ENCODE results near the gene LCLAT1. TPM values are rescaled to one million over a fixed set of nuclear protein-coding genes. Genes with fewer than 3 reads are reported as not detected.
A peak's percentile ranks its signal among the peaks of the same experiment; 100 is the strongest.

The LCLAT1 gene
- total and polyA plus RNA-seq, 2 of the 4 experiments (the other 2 are of a cell fraction) = 7.5 to 11.5 TPM

GRCh38 chr2:30643674-30644073 is 196.6 kb downstream of the LCLAT1 start:
- no peak overlapping the region for H4K8ac ChIP-seq (ENCODE audit: low read depth in 2 of 2, low read length in 2 of 2)
- H2BK15ac ChIP-seq (ENCODE audit: low read depth, low read length) = no peak overlapping the region
- no peak overlapping the region for H3K4me3 ChIP-seq (ENCODE audit: insufficient read depth, low read depth, low read length)
- no peak overlapping the region for H3K4ac ChIP-seq (ENCODE audit: low read depth, low read length)
- in situ Hi-C loops (cut with MboI; ENCODE audit: low sequenced_read_pairs) = no loop called here
- no peak overlapping the region for H3K27ac ChIP-seq (ENCODE audit: insufficient read depth, low read length)
- ChIA-PET POLR2A (ENCODE audit: unreplicated experiment) (no interaction called here), CTCF (no interaction called here)
- H3K14ac ChIP-seq (replicated peaks; ENCODE audit: low read depth, low read length) = no peak overlapping the region
- BruUV-seq (replicated peaks) = no TSS peak
- H3K4me2 ChIP-seq (ENCODE audit: low read depth, low read length) = peak overlapping the region; percentile 37; the same call in 1 of the 2 replicates
- TF ChIP-seq RCOR1 (IDR thresholded peaks at IDR 0.05; ENCODE audit: insufficient replicate concordance, low read length) = no peak
- TF ChIP-seq RFX5 (IDR thresholded peaks at IDR 0.05; ENCODE audit: low read depth, low read length) = no peak
- TF ChIP-seq NFE2L2 (IDR thresholded peaks at IDR 0.05; ENCODE audit: low read depth, low read length) = no peak
- TF ChIP-seq, protein P1, sequence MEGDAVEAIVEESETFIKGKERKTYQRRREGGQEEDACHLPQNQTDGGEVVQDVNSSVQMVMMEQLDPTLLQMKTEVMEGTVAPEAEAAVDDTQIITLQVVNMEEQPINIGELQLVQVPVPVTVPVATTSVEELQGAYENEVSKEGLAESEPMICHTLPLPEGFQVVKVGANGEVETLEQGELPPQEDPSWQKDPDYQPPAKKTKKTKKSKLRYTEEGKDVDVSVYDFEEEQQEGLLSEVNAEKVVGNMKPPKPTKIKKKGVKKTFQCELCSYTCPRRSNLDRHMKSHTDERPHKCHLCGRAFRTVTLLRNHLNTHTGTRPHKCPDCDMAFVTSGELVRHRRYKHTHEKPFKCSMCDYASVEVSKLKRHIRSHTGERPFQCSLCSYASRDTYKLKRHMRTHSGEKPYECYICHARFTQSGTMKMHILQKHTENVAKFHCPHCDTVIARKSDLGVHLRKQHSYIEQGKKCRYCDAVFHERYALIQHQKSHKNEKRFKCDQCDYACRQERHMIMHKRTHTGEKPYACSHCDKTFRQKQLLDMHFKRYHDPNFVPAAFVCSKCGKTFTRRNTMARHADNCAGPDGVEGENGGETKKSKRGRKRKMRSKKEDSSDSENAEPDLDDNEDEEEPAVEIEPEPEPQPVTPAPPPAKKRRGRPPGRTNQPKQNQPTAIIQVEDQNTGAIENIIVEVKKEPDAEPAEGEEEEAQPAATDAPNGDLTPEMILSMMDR (conservative IDR thresholded peaks at IDR 0.05; ENCODE audit: low read depth, low read length) = no peak
- no peak for TF ChIP-seq MXI1 (IDR thresholded peaks at IDR 0.05; ENCODE audit: borderline replicate concordance, low read depth, low read length)
- TF ChIP-seq, protein P2, sequence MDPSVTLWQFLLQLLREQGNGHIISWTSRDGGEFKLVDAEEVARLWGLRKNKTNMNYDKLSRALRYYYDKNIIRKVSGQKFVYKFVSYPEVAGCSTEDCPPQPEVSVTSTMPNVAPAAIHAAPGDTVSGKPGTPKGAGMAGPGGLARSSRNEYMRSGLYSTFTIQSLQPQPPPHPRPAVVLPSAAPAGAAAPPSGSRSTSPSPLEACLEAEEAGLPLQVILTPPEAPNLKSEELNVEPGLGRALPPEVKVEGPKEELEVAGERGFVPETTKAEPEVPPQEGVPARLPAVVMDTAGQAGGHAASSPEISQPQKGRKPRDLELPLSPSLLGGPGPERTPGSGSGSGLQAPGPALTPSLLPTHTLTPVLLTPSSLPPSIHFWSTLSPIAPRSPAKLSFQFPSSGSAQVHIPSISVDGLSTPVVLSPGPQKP (IDR thresholded peaks at IDR 0.05; ENCODE audit: borderline replicate concordance, low read depth, low read length) = no peak
- no peak for TF ChIP-seq MAZ (IDR thresholded peaks at IDR 0.05; ENCODE audit: borderline replicate concordance, low read depth, low read length)
- no peak for TF ChIP-seq SMC3 (IDR thresholded peaks at IDR 0.05; ENCODE audit: low read depth, low read length)
- no peak for TF ChIP-seq POLR2A (IDR thresholded peaks at IDR 0.05; ENCODE audit: low read depth, low read length)
- TF ChIP-seq BHLHE40 (IDR thresholded peaks at IDR 0.05; ENCODE audit: low read depth, low read length) = no peak
- TF ChIP-seq CEBPB (IDR thresholded peaks at IDR 0.05; ENCODE audit: low read depth, low read length) = no peak
- TF ChIP-seq FOS (IDR thresholded peaks at IDR 0.05; ENCODE audit: low read depth, low read length) = no peak
- no peak for TF ChIP-seq CHD1 (IDR thresholded peaks at IDR 0.05; ENCODE audit: low read depth, low read length)
- no peak for TF ChIP-seq MAFK (IDR thresholded peaks at IDR 0.05; ENCODE audit: low read depth, low read length)
- H2BK20ac ChIP-seq (ENCODE audit: low read depth, low read length) = no peak overlapping the region
- H3K18ac ChIP-seq (ENCODE audit: low read depth, low read length) = no peak overlapping the region
- intact Hi-C loops (cut with micrococcal nuclease) = no loop called here
- H3K56ac ChIP-seq (ENCODE audit: extremely low read depth, insufficient read depth, low read length) = no peak overlapping the region
- peaks cover 8% of the 10 kb centered on the region for H3K9me1 ChIP-seq (ENCODE audit: insufficient read depth, low read length)
- H4K91ac ChIP-seq (ENCODE audit: insufficient read depth, low read depth, low read length) = no peak overlapping the region
- H3K27me3 ChIP-seq (ENCODE audit: control insufficient read depth, insufficient read depth, low read length) = no peaks in the 10 kb centered on the region
- H3K36me3 ChIP-seq (ENCODE audit: control insufficient read depth, insufficient read depth, low read length) = peaks cover 5% of the 10 kb centered on the region
- H3K9me3 ChIP-seq (ENCODE audit: control insufficient read depth, insufficient read depth, low read length) = no peaks in the 10 kb centered on the region
- WGBS, 2 experiments (ENCODE audit: extremely low coverage in 2 of 2, insufficient read length in 1 of 2) = 33% methylated on average over 1 of the region's 3 CpGs; no CpG with 5 or more reads in 1 of the 2 experiments
- dilution Hi-C loops (cut with HindIII; ENCODE audit: low sequenced_read_pairs, unreplicated experiment) = no loop called here
- no peak overlapping the region for H2AK5ac ChIP-seq (ENCODE audit: low read depth, low read length)
- ATAC-seq (ENCODE audit: low read depth) (peak; percentile 35; the same call in 1 of the 2 replicates), DNase-seq (no peak)
- no peak overlapping the region for H4K5ac ChIP-seq (ENCODE audit: low read depth, low read length)
- no peak overlapping the region for H2BK120ac ChIP-seq (ENCODE audit: low read depth, low read length)
- 0 out of 2 replicates have a peak, but pooled peaks cover 3% of the 10 kb centered on the region for H3K4me1 ChIP-seq (ENCODE audit: control insufficient read depth, insufficient read depth, low read length)
- H2BK5ac ChIP-seq (ENCODE audit: low read depth, low read length, poor library complexity, severe bottlenecking) = no peak overlapping the region
- H3K79me1 ChIP-seq (ENCODE audit: low read depth in 1 of 2, low read length in 2 of 2) = peaks cover 0 to 5% of the 10 kb centered on the region in 2 experiments; a peak in 1 of 4 replicates
- no peak overlapping the region for H2AFZ ChIP-seq (replicated peaks; ENCODE audit: low read length, poor library complexity)
- no peak overlapping the region for H2AK9ac ChIP-seq (replicated peaks; ENCODE audit: low read depth, low read length, poor library complexity)
- no peak overlapping the region for H3K23ac ChIP-seq (ENCODE audit: low read depth, low read length)
- no peaks in the 10 kb centered on the region for H4K20me1 ChIP-seq (ENCODE audit: insufficient read depth, low read length)
- H3K9ac ChIP-seq (ENCODE audit: low read depth, low read length) = no peak overlapping the region
